Metanephros (tissue), 1 donor: ENCODE measurements around the gene IFIH1. TPM values are rescaled to one million over a fixed set of nuclear protein-coding genes. Genes with fewer than 3 reads are reported as not detected.

Experiments
- total RNA-seq: library from RNA; depleted of rRNA; stranded (reverse); fragments of >200 nt; gene quantifications from one replicate; pipeline ENCODE4 v1.2.3, GENCODE V29; 2014

IFIH1 gene
- 7.6 TPM for total RNA-seq

DNA sequence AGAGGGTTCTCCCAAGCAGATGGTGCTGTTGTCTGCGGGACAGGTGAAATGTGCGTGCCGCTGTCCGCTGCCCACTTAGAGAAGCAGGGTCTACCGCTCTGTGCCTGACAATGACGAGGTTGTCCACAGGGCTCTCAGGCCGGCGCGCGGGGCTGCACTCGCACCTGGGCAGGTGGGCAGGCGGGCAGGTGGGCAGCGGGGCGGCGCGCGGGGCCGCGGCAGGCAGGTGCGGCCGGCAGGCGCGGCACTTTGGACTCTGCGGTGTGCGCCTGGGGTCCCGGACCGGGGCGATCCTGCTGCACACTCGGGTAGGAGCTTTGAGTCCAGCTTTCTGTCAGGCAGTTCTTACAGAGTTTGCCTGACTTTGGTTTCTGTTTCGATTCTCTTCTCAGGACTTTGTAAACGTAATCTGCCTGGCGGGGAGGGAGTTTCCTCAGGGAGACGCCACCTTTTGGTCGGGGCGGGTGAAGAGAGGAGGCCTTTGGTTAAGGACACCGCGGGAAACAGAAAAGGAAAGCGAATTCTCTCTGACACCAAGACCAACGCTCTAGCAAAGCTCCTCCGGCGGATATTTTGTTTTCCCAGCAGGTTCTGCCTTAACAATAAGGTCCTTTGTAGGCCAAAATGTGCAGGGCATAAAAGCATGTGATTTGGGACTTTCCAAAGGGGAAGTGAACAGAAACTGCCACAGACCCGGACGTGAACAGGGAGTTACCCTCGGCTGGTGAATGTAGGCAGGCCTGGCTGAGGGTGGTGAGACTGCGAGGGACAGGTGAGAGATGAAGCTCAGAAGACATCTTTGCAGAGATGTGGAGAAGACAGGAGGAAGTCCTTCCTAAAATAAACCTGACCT lies at the start of gene IFIH1:
IFIH1 (minus strand) TSS at position 357 of the 853 bp plus-strand sequence. CDS start 377 bp downstream, outside the sequence.

GRCh38 chr2:162343824-162344616 lies 25.5 kb upstream of the IFIH1 start, which contains the start of gene GCA:
GCA (plus strand) TSS chr2:162344132; CDS start chr2:162344249, 117 bp downstream.

GRCh38 chr2:162243294-162243693 lies 75.2 kb downstream of the IFIH1 start, which contains the start of gene FAP:
FAP (minus strand) TSS chr2:162243445; CDS start chr2:162243327, 118 bp downstream.

Other genes starting within 250 kb of the IFIH1 start
- gene DPP4, start 244.5 kb downstream of the IFIH1 start, total RNA-seq: 85.9 TPM
- gene GCG, start 166.4 kb downstream of the IFIH1 start, total RNA-seq: not detected
- 17.2 TPM for gene FAP, start 75.2 kb downstream of the IFIH1 start, total RNA-seq
- 40.6 TPM for gene GCA, start 25.4 kb upstream of the IFIH1 start, total RNA-seq